Chondrocyte (in vitro differentiated cells): ENCODE results near the gene CYP1A2. TPM values are rescaled to one million over a fixed set of nuclear protein-coding genes. Genes with fewer than 3 reads are reported as not detected.

Experiments used
- DNase-seq: peaks from one replicate; pipeline ENCODE4 v3.0.0; 2021; ENCODE audit warnings: mixed read lengths, low spot score
- H3K27ac Mint-ChIP-seq: one replicate; pipeline ENCODE4 v1.8.0; 2021; ENCODE audit warnings: mild to moderate bottlenecking, moderate library complexity, mixed read lengths; ENCODE audit not compliant: unreplicated experiment
- H3K27me3 Mint-ChIP-seq: 2 replicates; pipeline ENCODE4 v1.8.0; 2021; ENCODE audit warnings: low read depth, mixed read lengths
- H3K36me3 Mint-ChIP-seq: 2 replicates; pipeline ENCODE4 v1.8.0; 2021; ENCODE audit warnings: low read depth, mixed read lengths
- H3K4me1 Mint-ChIP-seq: 2 replicates; pipeline ENCODE4 v1.8.0; 2021; ENCODE audit warnings: low read depth, mild to moderate bottlenecking, mixed read lengths
- H3K4me3 Mint-ChIP-seq: one replicate; pipeline ENCODE4 v1.8.0; 2021; ENCODE audit warnings: mild to moderate bottlenecking, moderate library complexity, mixed read lengths; ENCODE audit not compliant: unreplicated experiment
- H3K9me3 Mint-ChIP-seq: 2 replicates; pipeline ENCODE4 v1.8.0; 2021; ENCODE audit warnings: low read depth, mixed read lengths
- CTCF ChIP-seq: fragments of 200-600 bp; sonication (generic); IDR thresholded peaks from 2 replicates; pipeline ENCODE4 v1.5.0; 2021; ENCODE audit warnings: antibody characterized with exemption, mild to moderate bottlenecking, moderate library complexity
- total RNA-seq: library from RNA; stranded (reverse); gene quantifications from 3 replicates; pipeline ENCODE4 v1.2.1, GENCODE V29; 2021

CYP1A2 gene
- total RNA-seq, 1 donor from 2014 or later = not detected

DNA sequence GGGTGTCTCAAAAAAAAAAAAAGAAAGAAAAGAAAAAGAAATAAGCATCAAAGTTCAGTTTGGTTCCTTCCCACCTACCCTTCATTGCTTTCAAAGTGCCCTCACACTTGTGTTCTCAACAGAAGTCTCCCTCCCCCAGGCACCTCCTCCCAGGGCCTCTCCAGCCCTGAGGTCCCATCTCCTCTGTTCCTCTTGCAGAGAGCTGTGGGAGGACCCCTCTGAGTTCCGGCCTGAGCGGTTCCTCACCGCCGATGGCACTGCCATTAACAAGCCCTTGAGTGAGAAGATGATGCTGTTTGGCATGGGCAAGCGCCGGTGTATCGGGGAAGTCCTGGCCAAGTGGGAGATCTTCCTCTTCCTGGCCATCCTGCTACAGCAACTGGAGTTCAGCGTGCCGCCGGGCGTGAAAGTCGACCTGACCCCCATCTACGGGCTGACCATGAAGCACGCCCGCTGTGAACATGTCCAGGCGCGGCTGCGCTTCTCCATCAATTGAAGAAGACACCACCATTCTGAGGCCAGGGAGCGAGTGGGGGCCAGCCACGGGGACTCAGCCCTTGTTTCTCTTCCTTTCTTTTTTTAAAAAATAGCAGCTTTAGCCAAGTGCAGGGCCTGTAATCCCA, 6.1 kb downstream of the CYP1A2 start:
- Mint-ChIP-seq H3K27me3 (peaks cover 5% of the 10 kb centered on the region), H3K9me3 (no peaks in the 10 kb centered on the region), H3K27ac (no peak overlapping the region), H3K36me3 (no peaks in the 10 kb centered on the region), H3K4me1 (peaks cover 13% of the 10 kb centered on the region), H3K4me3 (no peak overlapping the region)
- no peak for TF ChIP-seq CTCF
- DNase-seq = no peak

DNA sequence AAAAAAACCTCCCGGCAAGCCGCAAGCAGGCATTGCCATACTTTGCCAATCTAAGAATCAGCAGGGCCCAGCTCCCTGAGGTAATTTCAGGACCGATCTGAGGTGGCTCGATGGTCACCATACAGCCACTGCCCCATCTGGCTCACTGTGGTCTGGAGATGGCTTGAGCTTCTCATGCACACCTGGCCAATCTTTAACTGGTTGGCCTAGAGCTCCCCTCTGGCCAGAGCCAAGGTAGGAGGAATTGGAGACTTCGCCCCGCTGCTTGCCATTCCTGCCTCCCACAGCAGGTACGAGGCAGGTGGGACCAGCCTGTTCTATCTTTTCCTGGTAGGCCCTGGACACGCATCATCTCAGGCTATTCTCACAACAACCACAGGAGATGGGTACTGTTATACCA, 10.1 kb downstream of the CYP1A2 start:
- Mint-ChIP-seq H3K27ac (no peak overlapping the region), H3K9me3 (no peaks in the 10 kb centered on the region), H3K4me3 (no peak overlapping the region), H3K36me3 (no peaks in the 10 kb centered on the region), H3K4me1 (no peaks in the 10 kb centered on the region), H3K27me3 (peaks cover 13% of the 10 kb centered on the region)
- TF ChIP-seq CTCF = no peak
- DNase-seq = no peak

DNA sequence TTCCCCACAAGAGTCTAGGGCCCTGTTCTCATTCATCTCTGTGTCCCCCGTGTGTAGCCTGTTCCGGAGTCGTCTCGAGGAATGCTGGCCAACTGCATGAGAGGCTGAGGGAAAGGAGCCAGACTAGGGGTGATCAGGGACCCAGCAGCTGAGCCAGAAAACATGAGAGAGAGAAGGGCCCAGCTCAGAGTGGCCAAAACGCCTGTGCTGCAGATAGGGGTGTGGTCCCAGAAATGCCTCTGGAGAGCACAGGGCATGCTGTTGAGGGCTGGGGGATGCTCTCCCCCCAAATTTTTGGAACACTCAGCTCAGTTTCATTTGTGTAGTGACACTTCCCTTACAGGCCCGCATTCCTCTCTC, 14.1 kb downstream of the CYP1A2 start:
- no peak for TF ChIP-seq CTCF
- no peaks in the 10 kb centered on the region for H3K4me1 Mint-ChIP-seq
- H3K27ac Mint-ChIP-seq = no peak overlapping the region
- H3K36me3 Mint-ChIP-seq = no peaks in the 10 kb centered on the region
- no peak overlapping the region for H3K4me3 Mint-ChIP-seq
- DNase-seq = no peak
- H3K9me3 Mint-ChIP-seq = no peaks in the 10 kb centered on the region
- H3K27me3 Mint-ChIP-seq = peaks cover 13% of the 10 kb centered on the region

- Mint-ChIP-seq H3K4me3 (no peak overlapping the region), H3K36me3 (no peaks in the 10 kb centered on the region), H3K27me3 (peaks cover 13% of the 10 kb centered on the region), H3K4me1 (no peaks in the 10 kb centered on the region), H3K27ac (no peak overlapping the region), H3K9me3 (no peaks in the 10 kb centered on the region)
- DNase-seq = no peak
- TF ChIP-seq CTCF = no peak
These were observed 14.8 kb downstream of the CYP1A2 start for GRCh38 chr15:74763416-74763815.

GRCh38 chr15:74767167-74768098, 18.8 kb downstream of the CYP1A2 start:
- Mint-ChIP-seq H3K9me3 (no peaks in the 10 kb centered on the region), H3K27me3 (peaks cover 5% of the 10 kb centered on the region), H3K36me3 (no peaks in the 10 kb centered on the region), H3K4me1 (peaks cover 9% of the 10 kb centered on the region), H3K27ac (no peak overlapping the region), H3K4me3 (no peak overlapping the region)
- no peak for DNase-seq
- no peak for TF ChIP-seq CTCF
